ENCODE data around the gene POLR3A. TPM values are rescaled to one million over a fixed set of nuclear protein-coding genes. Genes with fewer than 3 reads are reported as not detected.

Gene POLR3A
- total RNA-seq, 1 donor from 2014 or later, result 22.1 TPM

DNA sequence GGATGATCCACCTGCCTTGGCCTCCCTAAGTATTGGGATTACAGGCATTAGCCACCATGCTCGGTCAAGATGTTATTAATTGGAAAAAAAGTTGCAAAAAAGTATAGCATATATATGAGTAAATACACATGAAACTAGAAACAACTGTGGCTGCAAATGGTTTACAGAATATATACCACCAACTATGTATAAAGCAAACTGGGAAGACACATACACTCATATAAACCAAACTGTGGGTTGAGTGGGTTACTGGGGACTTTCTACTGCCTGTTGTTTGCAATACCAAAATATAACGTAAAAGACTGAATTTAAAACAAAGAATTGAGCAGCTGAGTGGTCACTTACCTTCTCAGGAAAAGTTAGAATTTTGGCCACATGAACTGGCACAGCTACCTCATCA is 8.1 kb downstream of the POLR3A start:
- H3K27me3 ChIP-seq (ENCODE audit: control insufficient read depth, insufficient read depth, low read length), result no peaks in the 10 kb centered on the region
- H3K4me3 ChIP-seq (ENCODE audit: low read depth, low read length), result no peak overlapping the region
- TF ChIP-seq, protein P1, sequence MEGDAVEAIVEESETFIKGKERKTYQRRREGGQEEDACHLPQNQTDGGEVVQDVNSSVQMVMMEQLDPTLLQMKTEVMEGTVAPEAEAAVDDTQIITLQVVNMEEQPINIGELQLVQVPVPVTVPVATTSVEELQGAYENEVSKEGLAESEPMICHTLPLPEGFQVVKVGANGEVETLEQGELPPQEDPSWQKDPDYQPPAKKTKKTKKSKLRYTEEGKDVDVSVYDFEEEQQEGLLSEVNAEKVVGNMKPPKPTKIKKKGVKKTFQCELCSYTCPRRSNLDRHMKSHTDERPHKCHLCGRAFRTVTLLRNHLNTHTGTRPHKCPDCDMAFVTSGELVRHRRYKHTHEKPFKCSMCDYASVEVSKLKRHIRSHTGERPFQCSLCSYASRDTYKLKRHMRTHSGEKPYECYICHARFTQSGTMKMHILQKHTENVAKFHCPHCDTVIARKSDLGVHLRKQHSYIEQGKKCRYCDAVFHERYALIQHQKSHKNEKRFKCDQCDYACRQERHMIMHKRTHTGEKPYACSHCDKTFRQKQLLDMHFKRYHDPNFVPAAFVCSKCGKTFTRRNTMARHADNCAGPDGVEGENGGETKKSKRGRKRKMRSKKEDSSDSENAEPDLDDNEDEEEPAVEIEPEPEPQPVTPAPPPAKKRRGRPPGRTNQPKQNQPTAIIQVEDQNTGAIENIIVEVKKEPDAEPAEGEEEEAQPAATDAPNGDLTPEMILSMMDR (IDR thresholded peaks at IDR 0.05; ENCODE audit: insufficient read depth, low read length, poor library complexity, severe bottlenecking), result no peak
- DNase-seq (ENCODE audit: low read depth), result no peak
- H3K36me3 ChIP-seq (ENCODE audit: control insufficient read depth, insufficient read depth, low read length), result peaks cover 4% of the 10 kb centered on the region

DNA sequence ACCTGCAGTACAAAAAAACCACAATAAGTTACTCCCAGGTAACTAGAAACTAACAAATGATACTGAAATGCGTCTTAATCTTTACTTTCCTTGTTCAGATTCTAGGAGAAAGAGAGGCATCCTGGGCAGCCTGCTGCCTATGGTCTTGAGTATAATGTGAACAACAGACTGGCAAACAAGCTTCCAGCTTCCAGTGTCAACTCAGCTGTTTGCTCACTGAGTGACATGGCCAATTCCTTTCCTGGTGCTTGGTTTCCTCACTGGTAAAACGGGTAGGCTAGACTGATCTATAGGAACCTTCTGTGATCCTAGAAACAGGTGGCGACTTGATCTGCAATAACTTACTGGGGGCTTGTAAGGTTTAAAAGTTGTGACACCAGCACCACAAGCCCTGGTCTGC is 10.1 kb downstream of the POLR3A start:
- DNase-seq (ENCODE audit: low read depth), result no peak
- peaks cover 4% of the 10 kb centered on the region for H3K36me3 ChIP-seq (ENCODE audit: control insufficient read depth, insufficient read depth, low read length)
- TF ChIP-seq, protein P1 (IDR thresholded peaks at IDR 0.05; ENCODE audit: insufficient read depth, low read length, poor library complexity, severe bottlenecking), result no peak
- H3K4me3 ChIP-seq (ENCODE audit: low read depth, low read length), result no peak overlapping the region
- H3K27me3 ChIP-seq (ENCODE audit: control insufficient read depth, insufficient read depth, low read length), result no peaks in the 10 kb centered on the region

DNA sequence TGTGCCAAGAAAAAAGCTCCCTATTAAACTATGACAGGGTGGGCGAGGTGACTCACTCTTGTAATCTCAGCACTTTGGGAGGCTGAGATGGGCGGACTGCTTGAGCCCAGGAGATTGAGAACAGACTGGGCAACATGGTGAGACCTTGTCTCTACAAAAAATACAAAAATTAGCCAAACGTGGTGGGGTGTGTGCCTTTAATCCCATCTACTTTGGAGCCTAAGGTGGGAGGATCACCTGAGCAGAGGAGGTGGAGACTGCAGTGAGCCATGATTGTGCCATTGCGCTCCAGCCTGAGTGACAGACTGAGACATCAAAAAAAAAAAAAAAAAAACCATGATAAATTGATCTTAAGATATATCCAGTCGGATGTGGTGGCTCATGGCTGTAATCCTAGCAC is 11.5 kb downstream of the POLR3A start:
- peaks cover 2% of the 10 kb centered on the region for H3K36me3 ChIP-seq (ENCODE audit: control insufficient read depth, insufficient read depth, low read length)
- no peak overlapping the region for H3K4me3 ChIP-seq (ENCODE audit: low read depth, low read length)
- H3K27me3 ChIP-seq (ENCODE audit: control insufficient read depth, insufficient read depth, low read length), result no peaks in the 10 kb centered on the region
- DNase-seq (ENCODE audit: low read depth), result no peak
- TF ChIP-seq, protein P1 (IDR thresholded peaks at IDR 0.05; ENCODE audit: insufficient read depth, low read length, poor library complexity, severe bottlenecking), result no peak

DNA sequence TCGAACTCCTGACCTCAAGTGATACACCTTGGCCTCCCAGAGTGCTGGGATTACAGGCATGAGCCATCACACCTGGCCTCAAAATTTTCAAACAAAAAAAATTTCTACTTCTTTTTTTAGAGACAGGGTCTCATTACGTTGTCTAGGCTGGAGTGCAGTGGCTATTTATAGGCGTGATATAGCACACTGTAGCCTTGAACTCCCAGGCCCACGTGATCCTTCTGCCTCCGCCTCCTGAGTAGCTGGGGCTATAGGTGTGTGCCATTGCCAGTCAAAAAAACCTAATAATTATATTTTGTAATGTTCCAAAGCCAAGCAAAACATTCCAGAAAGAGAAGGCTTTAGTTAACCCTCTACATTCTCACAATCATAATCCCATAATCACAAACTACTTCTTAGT is 13.8 kb downstream of the POLR3A start:
- Histone ChIP-seq H3K4me3 (ENCODE audit: low read depth, low read length) (no peak overlapping the region), H3K36me3 (ENCODE audit: control insufficient read depth, insufficient read depth, low read length) (peaks cover 2% of the 10 kb centered on the region), H3K27me3 (ENCODE audit: control insufficient read depth, insufficient read depth, low read length) (no peaks in the 10 kb centered on the region)
- DNase-seq (ENCODE audit: low read depth), result no peak
- TF ChIP-seq, protein P1 (IDR thresholded peaks at IDR 0.05; ENCODE audit: insufficient read depth, low read length, poor library complexity, severe bottlenecking), result no peak

DNA sequence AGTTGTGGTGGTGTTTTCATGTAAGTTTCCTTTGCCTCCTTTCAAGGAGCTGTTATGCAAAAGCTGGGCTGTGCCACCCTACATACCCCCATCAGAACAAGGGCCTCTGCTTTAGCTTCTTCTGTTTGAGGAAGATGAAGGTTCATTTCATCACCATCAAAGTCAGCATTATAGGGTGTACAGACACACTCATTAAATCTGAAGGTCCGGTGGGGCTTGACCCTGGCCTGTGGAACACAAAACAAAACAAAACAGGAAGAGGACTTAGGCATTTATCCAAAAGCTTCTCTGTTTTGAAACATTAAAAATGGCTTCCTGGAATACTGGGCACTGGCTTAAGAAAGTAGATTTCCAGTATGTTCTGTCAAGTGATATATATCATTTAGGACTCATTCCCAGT is 15.8 kb downstream of the POLR3A start:
- Histone ChIP-seq H3K4me3 (ENCODE audit: low read depth, low read length) (no peak overlapping the region), H3K27me3 (ENCODE audit: control insufficient read depth, insufficient read depth, low read length) (no peaks in the 10 kb centered on the region), H3K36me3 (ENCODE audit: control insufficient read depth, insufficient read depth, low read length) (peaks cover 2% of the 10 kb centered on the region)
- no peak for DNase-seq (ENCODE audit: low read depth)
- TF ChIP-seq, protein P1 (IDR thresholded peaks at IDR 0.05; ENCODE audit: insufficient read depth, low read length, poor library complexity, severe bottlenecking), result no peak

DNA sequence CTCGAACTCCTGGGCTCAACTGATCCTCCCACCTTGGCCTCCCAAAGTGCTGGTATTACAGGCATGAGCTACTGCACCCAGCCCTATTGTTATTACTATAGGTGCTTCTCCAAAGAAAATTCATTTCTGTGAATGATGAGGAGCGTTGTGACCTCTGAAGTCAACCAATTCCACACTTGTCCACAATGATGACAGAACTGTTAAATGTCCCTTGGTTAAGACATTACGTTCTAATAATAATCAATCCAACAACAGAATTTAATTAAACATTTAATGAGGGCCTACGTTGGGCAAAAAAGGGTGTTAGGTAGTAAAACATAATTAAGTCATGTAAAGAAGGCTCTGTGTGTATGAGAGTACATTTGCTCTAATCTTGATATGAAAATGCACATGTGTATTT is 18.2 kb downstream of the POLR3A start:
- H3K27me3 ChIP-seq (ENCODE audit: control insufficient read depth, insufficient read depth, low read length), result no peaks in the 10 kb centered on the region
- no peaks in the 10 kb centered on the region for H3K36me3 ChIP-seq (ENCODE audit: control insufficient read depth, insufficient read depth, low read length)
- TF ChIP-seq, protein P1 (IDR thresholded peaks at IDR 0.05; ENCODE audit: insufficient read depth, low read length, poor library complexity, severe bottlenecking), result no peak
- DNase-seq (ENCODE audit: low read depth), result no peak
- no peak overlapping the region for H3K4me3 ChIP-seq (ENCODE audit: low read depth, low read length)

Measured in kidney epithelial cell (primary cell).